GM12864 (cell line): ENCODE data around the gene FOXO1.

ENCODE experiments used
- DNase-seq: peaks from one replicate; pipeline ENCODE4 v3.0.0-alpha.2; 2011; ENCODE audit warnings: low read depth
- H3K4me3 ChIP-seq: 2 replicates; pipeline ENCODE4 v1.5.1; 2011; ENCODE audit warnings: mild to moderate bottlenecking, low read depth, low read length, control low read depth
- CTCF ChIP-seq: IDR thresholded peaks from 2 replicates; pipeline ENCODE4 v1.5.1; 2011; ENCODE audit warnings: low read depth, mild to moderate bottlenecking, moderate library complexity, low read length, control low read depth, inconsistent platforms; ENCODE audit errors: missing control alignments

The FOXO1 gene

DNA sequence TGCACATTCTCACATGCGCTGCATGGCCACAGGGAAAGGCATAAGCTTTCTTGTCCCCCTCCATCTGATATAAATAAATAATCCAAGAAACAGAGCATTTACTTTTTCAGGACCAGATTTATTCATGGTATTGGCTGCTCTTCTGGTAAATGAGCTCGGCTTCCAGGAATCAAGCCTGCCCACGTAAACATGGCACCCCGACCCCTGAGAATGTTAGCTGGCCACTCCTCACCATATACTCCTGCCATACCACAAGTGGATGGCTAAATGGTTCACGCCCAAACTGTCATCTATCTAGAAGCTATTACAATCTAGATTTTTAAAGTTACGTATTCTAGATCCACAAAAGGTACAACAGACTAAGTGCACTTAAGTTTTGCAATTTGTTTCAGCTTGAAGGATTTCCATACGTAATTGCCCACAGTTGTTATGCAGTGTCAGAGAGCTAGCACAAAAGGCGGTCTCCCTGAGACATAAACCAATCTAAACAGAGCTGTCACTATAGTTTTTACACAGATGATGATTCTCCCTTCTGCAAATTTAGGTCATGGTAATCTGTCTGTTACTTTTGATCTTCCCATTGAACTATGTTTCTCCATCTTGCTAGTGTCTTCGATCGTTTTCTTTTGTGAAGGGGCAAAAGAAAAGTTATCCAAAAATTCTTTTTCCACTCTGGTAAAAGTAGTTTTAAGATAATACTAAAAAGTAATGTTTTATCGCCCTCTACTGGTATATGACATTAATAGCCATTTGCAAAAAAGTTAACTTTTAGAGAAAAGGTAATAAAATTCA is 16.2 kb upstream of the FOXO1 start:
- no peak for TF ChIP-seq CTCF
- H3K4me3 ChIP-seq: no peak overlapping the region
- no peak for DNase-seq

GRCh38 chr13:40681341-40682146 is 15.1 kb upstream of the FOXO1 start:
- DNase-seq: no peak
- TF ChIP-seq CTCF: no peak
- H3K4me3 ChIP-seq: no peak overlapping the region

DNA sequence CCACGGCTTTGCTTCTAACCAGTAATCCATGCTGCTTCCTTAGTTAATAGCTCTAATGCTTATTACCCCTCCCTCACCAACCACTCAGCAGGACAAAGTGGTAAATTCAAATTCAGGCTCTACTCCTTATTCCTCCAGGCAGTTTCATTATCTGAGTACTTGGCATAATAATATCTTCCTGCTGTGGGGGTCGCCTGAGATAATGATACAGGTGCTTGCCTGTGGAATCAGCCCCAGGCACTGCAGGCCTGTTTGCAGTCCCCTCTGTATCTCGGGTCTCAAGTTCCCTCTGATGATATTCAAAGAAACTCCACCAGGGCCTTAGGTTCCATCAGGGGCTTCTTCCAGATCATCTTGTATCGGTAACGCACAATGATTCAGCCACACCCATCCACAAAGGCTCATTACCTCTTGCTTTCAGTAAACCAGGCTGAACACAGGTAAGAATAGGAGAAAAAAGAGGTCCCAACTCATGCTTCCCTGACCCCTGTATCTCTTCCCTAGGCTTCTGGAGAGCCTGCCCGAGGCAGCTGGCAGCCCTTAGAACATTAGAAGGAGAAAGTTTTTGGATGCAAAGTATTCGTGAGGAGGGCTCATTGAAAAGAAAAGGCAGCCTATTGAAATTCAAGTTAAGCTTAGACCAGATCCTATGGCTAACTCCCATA is 14.3 kb upstream of the FOXO1 start:
- DNase-seq: no peak
- TF ChIP-seq CTCF: no peak
- no peak overlapping the region for H3K4me3 ChIP-seq

DNA sequence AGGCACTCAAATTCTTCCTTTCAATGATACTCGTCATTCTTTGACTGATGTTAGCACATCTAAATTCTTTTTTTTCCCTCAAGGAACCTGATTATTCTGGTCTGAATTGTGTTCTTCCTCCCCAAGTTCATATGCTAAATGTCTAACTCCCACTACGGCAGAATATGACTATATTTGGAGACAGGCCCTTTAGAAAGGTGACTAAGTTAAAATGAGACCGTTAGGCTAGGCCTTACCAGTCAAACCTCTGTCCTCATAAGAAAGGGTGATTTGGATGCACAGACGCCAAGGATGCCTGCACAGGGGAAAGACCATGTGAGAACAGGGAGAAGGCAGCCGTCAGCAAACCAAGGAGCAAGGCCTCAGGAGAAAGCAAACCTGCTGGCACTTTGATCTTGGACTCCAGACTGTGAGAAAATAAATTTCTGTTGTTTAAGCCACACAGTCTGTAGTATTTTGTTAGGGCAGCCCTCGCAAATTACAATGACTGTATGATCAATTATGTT is 13.1 kb upstream of the FOXO1 start:
- TF ChIP-seq CTCF: no peak
- H3K4me3 ChIP-seq: no peak overlapping the region
- no peak for DNase-seq

DNA sequence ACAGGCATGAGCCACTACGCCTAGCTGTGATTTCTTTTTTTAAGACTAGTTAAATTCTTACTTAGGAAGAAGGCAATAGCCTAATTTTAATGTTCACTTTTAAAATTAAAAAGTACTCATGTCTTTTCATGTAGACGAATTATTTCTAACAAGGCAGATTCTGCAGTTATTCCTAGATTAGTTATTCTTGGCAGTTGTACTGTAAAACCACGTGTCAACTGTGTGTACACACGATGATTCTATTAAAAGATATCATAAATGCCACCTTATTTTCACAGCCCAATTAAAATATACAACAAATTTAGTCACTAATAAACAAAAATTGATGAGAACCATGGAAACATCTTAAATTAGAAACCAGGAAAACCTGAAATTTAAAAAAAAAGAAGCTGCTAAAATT is 10.6 kb upstream of the FOXO1 start:
- H3K4me3 ChIP-seq: no peak overlapping the region
- DNase-seq: no peak
- TF ChIP-seq CTCF: no peak

GRCh38 chr13:40676007-40676406 is 9.6 kb upstream of the FOXO1 start:
- no peak for DNase-seq
- H3K4me3 ChIP-seq: no peak overlapping the region
- no peak for TF ChIP-seq CTCF
